Measurements from ENCODE around the gene NEGR1.
"Not testable (repeated sequence)": the region's sequence is repeated elsewhere in the genome, so short reads cannot be mapped to it uniquely, and the experiment has no call there.

Gene NEGR1

DNA sequence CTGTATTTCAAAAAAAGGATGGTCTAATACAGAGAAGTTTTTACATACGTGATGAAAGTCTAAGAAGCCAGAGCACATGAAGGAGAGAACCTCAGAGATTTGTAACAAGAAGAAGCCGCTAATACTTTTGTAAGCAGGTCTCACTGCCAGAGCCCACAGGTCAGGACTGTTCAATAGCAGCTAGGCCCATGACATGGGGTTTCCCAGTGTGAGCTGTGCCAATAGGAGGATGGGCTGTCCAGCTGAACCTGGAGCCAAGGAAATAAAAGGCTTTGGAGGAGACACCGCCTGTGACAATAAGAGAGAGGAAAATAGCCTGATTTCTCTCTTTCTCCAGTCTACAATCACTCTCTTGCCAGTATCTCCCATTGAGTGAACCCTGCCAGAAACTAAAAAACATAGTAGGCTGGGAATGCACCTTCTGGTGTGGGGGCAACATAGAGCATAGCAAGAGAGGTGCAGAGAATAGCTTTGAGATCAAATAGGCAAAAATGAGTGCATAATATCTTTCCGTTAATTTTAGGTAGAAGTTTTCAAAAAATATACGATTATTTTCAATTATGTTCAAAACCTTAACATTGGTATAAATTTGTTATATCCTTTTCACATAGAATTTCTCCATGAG, 360.3 kb downstream of the NEGR1 start:
- no peak for DNase-seq

DNA sequence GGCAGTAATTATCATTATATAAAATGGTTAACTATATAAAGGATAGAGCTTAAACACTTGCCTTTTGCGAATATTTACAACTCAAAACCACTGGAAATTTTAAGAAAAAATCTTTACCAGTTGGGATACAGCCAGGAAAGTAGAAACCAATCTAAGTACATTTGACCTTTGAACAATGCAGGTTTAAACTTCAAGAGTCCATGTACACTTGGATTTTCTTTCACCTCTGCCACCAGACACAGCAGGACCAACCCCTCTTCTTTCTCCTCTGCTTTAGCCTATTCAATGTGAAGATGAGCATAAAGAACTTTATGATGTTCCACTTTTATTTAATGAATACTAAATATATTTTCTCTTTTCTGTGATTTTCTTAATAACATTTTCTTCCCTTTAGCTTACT, 361.1 kb downstream of the NEGR1 start:
- DNase-seq = no peak

- no peak for DNase-seq
Observed at GRCh38 chr1:71920556-71920955, 361.8 kb downstream of the NEGR1 start.

- no peak for DNase-seq
Observed at GRCh38 chr1:71919811-71920509, 362.4 kb downstream of the NEGR1 start.

GRCh38 chr1:71918630-71919029, 363.7 kb downstream of the NEGR1 start:
- no peak for DNase-seq

DNA sequence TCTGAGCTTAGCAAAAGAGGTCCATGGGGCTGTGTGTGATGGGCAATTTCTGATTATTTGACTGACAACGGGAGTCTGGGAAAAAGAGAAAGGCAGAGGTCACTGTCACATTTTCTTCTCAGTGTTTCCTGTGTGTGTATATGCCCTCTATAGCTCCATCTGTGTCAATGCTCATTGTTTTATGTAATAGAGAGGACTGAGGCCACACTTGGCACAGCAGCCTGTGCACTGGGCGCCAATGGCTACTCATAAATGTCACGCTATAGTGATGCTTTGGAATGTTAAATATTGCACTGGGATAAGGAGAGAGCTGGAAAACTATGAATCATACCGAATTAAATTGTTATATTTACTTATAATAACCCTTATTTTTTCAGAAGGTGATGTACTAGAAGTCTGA, 365.4 kb downstream of the NEGR1 start:
- no peak for DNase-seq

GRCh38 chr1:71914626-71915025, 367.7 kb downstream of the NEGR1 start:
- no peak for DNase-seq

- no peak for DNase-seq
Observed at GRCh38 chr1:71908871-71909390, 373.4 kb downstream of the NEGR1 start.

- DNase-seq = no peak
Observed at GRCh38 chr1:71908303-71908702, 374.0 kb downstream of the NEGR1 start.

- DNase-seq = no peak
Observed at GRCh38 chr1:71899881-71900280, 382.5 kb downstream of the NEGR1 start.

DNA sequence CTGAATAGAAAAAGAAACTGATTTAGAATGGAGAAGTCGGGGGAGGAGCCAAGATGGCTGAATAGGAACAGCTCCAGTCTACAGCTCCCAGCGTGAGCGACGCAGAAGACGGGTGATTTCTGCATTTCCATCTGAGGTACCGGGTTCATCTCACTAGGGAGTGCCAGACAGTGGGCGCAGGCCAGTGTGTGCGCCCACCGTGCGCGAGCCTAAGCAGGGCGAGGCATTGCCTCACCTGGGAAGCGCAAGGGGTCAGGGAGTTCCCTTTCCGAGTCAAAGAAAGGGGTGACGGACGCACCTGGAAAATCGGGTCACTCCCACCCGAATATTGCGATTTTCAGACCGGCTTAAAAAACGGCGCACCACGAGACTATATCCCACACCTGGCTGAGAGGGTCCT, 394.2 kb downstream of the NEGR1 start:
- not testable (repeated sequence) for DNase-seq

- DNase-seq = no peak
Observed at GRCh38 chr1:71885171-71885570, 397.2 kb downstream of the NEGR1 start.

- no peak for DNase-seq
Observed at GRCh38 chr1:71882637-71883036, 399.7 kb downstream of the NEGR1 start.

- no peak for DNase-seq
Observed at GRCh38 chr1:71882226-71882625, 400.1 kb downstream of the NEGR1 start.

DNA sequence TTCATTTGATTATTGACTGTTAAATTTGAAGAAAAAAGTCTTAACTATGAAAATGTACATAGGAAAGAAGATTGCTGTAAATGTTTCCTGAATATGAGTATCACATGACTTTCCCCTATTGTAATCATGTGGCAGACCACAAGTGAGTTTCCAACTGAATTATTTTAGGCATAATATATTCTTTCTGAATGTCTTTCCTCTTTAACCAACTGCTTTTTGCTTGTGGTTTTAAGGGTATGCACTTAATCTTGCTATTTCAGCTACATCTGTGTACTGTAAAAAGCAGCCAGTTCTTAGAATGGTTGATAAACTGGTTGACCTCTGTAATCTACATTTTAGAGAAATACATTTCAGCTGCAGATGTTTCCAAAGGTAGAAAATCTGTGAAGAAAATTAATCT, 400.7 kb downstream of the NEGR1 start:
- DNase-seq = no peak

DNA sequence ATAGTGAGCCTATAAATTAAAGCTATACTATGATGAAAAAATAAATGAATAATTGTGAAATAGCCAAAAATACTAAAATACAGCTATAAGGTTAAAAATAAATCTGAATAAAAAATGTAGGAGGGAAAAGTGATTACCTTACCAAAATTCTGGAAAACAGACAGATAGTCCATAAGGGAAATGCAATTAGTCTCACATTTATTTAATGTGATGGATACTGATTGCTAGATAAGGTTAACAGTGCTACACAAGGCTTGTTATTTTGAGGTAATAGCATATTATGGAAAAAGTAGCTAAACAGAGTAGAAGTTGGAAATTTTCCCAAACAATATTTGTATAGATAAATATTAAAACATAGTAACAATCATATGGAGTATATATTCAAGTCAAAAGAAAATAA, 413.0 kb downstream of the NEGR1 start:
- DNase-seq = no peak

DNA sequence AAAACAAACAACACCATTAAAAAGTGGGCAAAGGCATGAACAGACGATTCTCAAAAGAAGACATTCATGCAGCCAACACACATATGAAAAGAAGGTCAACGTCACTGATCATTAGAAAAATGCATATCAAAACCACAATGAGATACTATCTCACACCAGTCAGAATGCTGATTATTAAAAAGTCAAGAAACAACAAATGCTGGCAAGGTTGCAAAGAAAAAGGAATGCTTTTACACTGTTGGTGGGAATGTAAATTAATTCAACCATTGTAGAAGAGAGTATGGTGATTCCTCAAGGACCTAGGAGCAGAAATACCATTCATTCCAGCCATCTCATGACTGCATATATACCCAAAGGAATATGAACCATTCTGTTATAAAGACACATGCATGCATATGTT, 419.6 kb downstream of the NEGR1 start:
- no peak for DNase-seq

- DNase-seq = no peak
Observed at GRCh38 chr1:71861022-71861421, 421.3 kb downstream of the NEGR1 start.

DNA sequence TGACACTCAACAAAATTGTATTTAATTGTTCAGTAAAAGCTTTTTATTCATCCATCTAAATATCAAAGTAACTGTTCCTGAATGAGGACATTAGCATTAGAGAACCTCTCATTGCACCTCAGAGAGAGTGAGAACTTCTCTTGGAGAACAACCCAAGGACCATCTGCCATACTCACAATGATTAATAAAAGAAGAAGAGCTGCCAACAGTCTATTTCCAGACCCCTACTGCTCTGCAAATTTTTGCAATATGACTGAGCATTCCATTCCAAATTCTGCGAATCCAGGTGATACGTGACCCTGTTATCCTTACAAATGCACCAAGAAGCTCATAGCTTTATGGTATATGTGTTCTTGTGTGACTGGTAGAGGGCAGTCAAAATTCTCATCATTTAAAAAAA, 422.5 kb downstream of the NEGR1 start:
- DNase-seq = no peak

GRCh38 chr1:71857862-71858261, 424.5 kb downstream of the NEGR1 start:
- peak; percentile 18 for DNase-seq

GRCh38 chr1:71853360-71853759, 429.0 kb downstream of the NEGR1 start:
- no peak for DNase-seq

GRCh38 chr1:71850936-71851335, 431.4 kb downstream of the NEGR1 start:
- no peak for DNase-seq

- no peak for DNase-seq
Observed at GRCh38 chr1:71850515-71850914, 431.8 kb downstream of the NEGR1 start.

- no peak for DNase-seq
Observed at GRCh38 chr1:71843012-71843411, 439.3 kb downstream of the NEGR1 start.

DNA sequence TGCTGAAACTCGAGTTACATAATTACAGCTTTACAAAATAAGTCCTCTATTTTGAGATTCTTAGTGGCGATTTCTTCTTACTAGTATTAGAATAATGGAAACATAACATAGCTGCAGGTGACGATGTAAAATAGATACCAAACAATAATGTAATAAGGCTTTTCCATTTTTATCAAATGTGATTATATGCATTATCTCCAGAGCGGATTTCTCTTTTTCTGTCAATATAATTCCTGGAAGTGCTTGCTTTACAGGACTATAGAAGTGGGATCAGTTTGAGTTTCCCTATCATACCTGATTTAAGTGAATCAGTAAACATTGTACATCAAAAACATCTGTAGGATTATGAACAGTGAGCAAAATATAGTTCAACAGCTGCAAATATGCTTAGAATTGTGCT, 442.5 kb downstream of the NEGR1 start:
- no peak for DNase-seq

Data from midbrain (tissue), 1 donor.